ENCODE results near the gene SUPT7L. TPM values are rescaled to one million over a fixed set of nuclear protein-coding genes. Genes with fewer than 3 reads are reported as not detected.
A peak's percentile ranks its signal among the peaks of the same experiment; 100 is the strongest.

Gene SUPT7L
- total and polyA plus RNA-seq, 2 of the 13 experiments (the other 11 are each of a cell fraction or from before 2014, with no cell fraction given) = 32.9 to 77.5 TPM

- TF ChIP-seq, protein P1, sequence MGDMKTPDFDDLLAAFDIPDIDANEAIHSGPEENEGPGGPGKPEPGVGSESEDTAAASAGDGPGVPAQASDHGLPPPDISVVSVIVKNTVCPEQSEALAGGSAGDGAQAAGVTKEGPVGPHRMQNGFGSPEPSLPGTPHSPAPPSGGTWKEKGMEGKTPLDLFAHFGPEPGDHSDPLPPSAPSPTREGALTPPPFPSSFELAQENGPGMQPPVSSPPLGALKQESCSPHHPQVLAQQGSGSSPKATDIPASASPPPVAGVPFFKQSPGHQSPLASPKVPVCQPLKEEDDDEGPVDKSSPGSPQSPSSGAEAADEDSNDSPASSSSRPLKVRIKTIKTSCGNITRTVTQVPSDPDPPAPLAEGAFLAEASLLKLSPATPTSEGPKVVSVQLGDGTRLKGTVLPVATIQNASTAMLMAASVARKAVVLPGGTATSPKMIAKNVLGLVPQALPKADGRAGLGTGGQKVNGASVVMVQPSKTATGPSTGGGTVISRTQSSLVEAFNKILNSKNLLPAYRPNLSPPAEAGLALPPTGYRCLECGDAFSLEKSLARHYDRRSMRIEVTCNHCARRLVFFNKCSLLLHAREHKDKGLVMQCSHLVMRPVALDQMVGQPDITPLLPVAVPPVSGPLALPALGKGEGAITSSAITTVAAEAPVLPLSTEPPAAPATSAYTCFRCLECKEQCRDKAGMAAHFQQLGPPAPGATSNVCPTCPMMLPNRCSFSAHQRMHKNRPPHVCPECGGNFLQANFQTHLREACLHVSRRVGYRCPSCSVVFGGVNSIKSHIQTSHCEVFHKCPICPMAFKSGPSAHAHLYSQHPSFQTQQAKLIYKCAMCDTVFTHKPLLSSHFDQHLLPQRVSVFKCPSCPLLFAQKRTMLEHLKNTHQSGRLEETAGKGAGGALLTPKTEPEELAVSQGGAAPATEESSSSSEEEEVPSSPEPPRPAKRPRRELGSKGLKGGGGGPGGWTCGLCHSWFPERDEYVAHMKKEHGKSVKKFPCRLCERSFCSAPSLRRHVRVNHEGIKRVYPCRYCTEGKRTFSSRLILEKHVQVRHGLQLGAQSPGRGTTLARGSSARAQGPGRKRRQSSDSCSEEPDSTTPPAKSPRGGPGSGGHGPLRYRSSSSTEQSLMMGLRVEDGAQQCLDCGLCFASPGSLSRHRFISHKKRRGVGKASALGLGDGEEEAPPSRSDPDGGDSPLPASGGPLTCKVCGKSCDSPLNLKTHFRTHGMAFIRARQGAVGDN (CRISPR knock-in tag; IDR thresholded peaks at IDR 0.05) = no peak
- TF ChIP-seq KDM2A (CRISPR knock-in tag; IDR thresholded peaks at IDR 0.05; ENCODE audit: borderline replicate concordance, low read depth) = peak; percentile 75
- TF ChIP-seq, protein P2, sequence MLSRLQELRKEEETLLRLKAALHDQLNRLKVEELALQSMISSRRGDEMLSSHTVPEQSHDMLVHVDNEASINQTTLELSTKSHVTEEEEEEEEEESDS (CRISPR knock-in tag; IDR thresholded peaks at IDR 0.05; ENCODE audit: borderline replicate concordance) = no peak
- 0 out of 2 replicates have a peak, but pooled peaks have one; percentile 32 for TF ChIP-seq ZNF501 (CRISPR knock-in tag; IDR thresholded peaks at IDR 0.05)
- TF ChIP-seq TBX2 (CRISPR knock-in tag; IDR thresholded peaks at IDR 0.05; ENCODE audit: borderline replicate concordance) = no peak
- no peak for TF ChIP-seq GABPB1 (CRISPR knock-in tag; IDR thresholded peaks at IDR 0.05)
- no peak for TF ChIP-seq SETDB1 (CRISPR knock-in tag; IDR thresholded peaks at IDR 0.05; ENCODE audit: borderline replicate concordance)
- 0 out of 2 replicates have a peak, but pooled peaks have one; percentile 15 for TF ChIP-seq ZNF264 (CRISPR knock-in tag; IDR thresholded peaks at IDR 0.05)
- no peak for TF ChIP-seq ZFP82 (CRISPR knock-in tag; IDR thresholded peaks at IDR 0.05; ENCODE audit: borderline replicate concordance)
- peak; percentile 30; the same call in 1 of the 2 replicates for TF ChIP-seq FOXK1 (CRISPR knock-in tag; IDR thresholded peaks at IDR 0.05; ENCODE audit: borderline replicate concordance, low read depth)
- TF ChIP-seq ZNF331 (CRISPR knock-in tag; IDR thresholded peaks at IDR 0.05) = 0 out of 2 replicates have a peak, but pooled peaks have one; percentile 36
- 0 out of 2 replicates have a peak, but pooled peaks have one; percentile 27 for TF ChIP-seq ZNF777 (CRISPR knock-in tag; IDR thresholded peaks at IDR 0.05)
- peak; percentile 58; the same call in 1 of the 2 replicates for TF ChIP-seq ARID3A (IDR thresholded peaks at IDR 0.05; ENCODE audit: low read depth, low read length)
- peak; percentile 85 for TF ChIP-seq CEBPG (CRISPR knock-in tag; IDR thresholded peaks at IDR 0.05)
- TF ChIP-seq KLF12 (CRISPR knock-in tag; IDR thresholded peaks at IDR 0.05; ENCODE audit: borderline replicate concordance) = no peak
- TF ChIP-seq TSC22D2 (CRISPR knock-in tag; IDR thresholded peaks at IDR 0.05; ENCODE audit: borderline replicate concordance) = 0 out of 2 replicates have a peak, but pooled peaks have one; percentile 58
- TF ChIP-seq PRDM4 (CRISPR knock-in tag; IDR thresholded peaks at IDR 0.05; ENCODE audit: borderline replicate concordance) = no peak
These were observed 40.4 kb upstream of the SUPT7L start (continued) for GRCh38 chr2:27703638-27704341.
